DMS114 treated with DMSO at 0.1 percent for 48 hours (cell line): ENCODE data around the gene SLC35F5.
A peak's percentile ranks its signal among the peaks of the same experiment; 100 is the strongest.
"Not testable (repeated sequence)": the region's sequence is repeated elsewhere in the genome, so short reads cannot be mapped to it uniquely, and the experiment has no call there.

Experiments used
- DNase-seq: peaks from one replicate; lab custom pipeline; 2025; ENCODE audit not compliant: unreplicated experiment; lab: John Stamatoyannopoulos, UW

Gene SLC35F5

GRCh38 chr2:113755835-113756354 lies 547 bp downstream of the SLC35F5 start:
- no peak for DNase-seq

- DNase-seq = no peak
Observed at GRCh38 chr2:113755035-113755834, 1.2 kb downstream of the SLC35F5 start.

- no peak for DNase-seq
Observed at GRCh38 chr2:113754160-113754559, 2.3 kb downstream of the SLC35F5 start.

- DNase-seq = no peak
Observed at GRCh38 chr2:113750385-113750784, 6.1 kb downstream of the SLC35F5 start.

GRCh38 chr2:113741091-113741490 lies 15.4 kb downstream of the SLC35F5 start:
- no peak for DNase-seq

GRCh38 chr2:113739849-113740248 lies 16.6 kb downstream of the SLC35F5 start:
- no peak for DNase-seq

GRCh38 chr2:113734185-113734584 lies 22.3 kb downstream of the SLC35F5 start:
- no peak for DNase-seq

- DNase-seq = no peak
Observed at GRCh38 chr2:113724010-113724409, 32.4 kb downstream of the SLC35F5 start.

GRCh38 chr2:113723411-113723810 lies 33.0 kb downstream of the SLC35F5 start:
- no peak for DNase-seq

GRCh38 chr2:113720167-113720566 lies 36.3 kb downstream of the SLC35F5 start:
- no peak for DNase-seq

GRCh38 chr2:113716291-113716690 lies 40.2 kb downstream of the SLC35F5 start:
- DNase-seq = no peak

- no peak for DNase-seq
Observed at GRCh38 chr2:113712941-113713340, 43.5 kb downstream of the SLC35F5 start.

- no peak for DNase-seq
Observed at GRCh38 chr2:113711851-113712250, 44.6 kb downstream of the SLC35F5 start.

- no peak for DNase-seq
Observed at GRCh38 chr2:113709022-113709421, 47.4 kb downstream of the SLC35F5 start.

GRCh38 chr2:113707106-113707505 lies 49.3 kb downstream of the SLC35F5 start:
- no peak for DNase-seq

- DNase-seq = no peak
Observed at GRCh38 chr2:113705982-113706523, 50.4 kb downstream of the SLC35F5 start.

GRCh38 chr2:113704300-113704993 lies 52.0 kb downstream of the SLC35F5 start:
- DNase-seq = not testable (repeated sequence)

- DNase-seq = no peak
Observed at GRCh38 chr2:113703386-113704299, 52.8 kb downstream of the SLC35F5 start.

- peak; percentile 27 for DNase-seq
Observed at GRCh38 chr2:113700186-113700841, 56.1 kb downstream of the SLC35F5 start.

GRCh38 chr2:113698892-113699447 lies 57.5 kb downstream of the SLC35F5 start:
- DNase-seq = no peak
